Measurements from ENCODE around the gene GADL1.

GADL1 gene

DNA sequence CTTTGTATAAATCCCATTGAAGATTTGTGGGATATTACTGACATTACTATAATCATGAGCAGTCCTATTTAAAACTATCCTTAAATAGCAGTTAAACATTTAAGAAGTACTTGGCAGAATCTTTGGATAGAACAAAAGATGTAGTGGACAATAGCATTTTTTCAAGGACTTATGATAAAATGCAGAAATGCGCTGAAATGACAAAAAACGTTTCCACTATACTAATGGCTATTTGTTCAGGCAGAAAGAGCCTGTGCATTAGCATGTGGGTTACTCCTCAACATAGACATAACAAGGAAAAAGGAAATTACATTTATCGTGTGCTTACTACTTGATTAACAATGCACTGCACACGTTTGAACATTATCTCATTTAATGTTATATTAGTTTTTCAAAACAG lies 80.7 kb downstream of the GADL1 start:
- in situ Hi-C loops (cut with MboI; ENCODE audit: low sequenced_read_pairs), result no loop called here

DNA sequence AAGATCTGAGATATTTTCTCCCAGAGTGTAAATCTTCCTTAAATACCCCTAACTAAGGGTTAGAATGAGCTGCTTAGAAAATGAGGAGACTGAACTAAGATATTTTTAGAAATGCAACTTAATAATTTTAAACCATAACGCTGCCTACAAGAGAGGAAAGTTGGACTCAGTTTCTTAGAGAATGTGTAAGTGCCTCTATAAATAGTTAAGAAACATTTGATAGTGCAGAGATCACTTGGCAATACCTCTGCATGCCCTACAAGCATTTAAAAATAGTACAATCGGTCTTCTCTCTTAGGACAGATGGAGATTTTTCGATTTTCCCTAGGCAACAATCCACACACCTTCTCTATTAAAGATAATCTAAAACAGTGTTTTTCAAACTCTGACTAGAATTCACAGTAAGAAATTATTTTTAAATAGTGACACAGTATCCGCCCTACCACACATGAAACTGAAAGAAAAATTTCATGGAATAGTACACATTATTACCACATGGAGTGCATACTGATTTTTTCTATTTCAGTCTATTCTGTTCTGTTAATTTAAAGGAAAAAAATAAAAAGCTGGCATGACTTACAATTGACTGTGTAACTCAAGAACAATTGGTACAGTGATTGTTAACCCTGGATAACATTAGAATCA lies 83.2 kb downstream of the GADL1 start:
- in situ Hi-C loops (cut with MboI; ENCODE audit: low sequenced_read_pairs), result no loop called here

GRCh38 chr3:30810625-30811024 lies 83.8 kb downstream of the GADL1 start:
- in situ Hi-C loops (cut with MboI; ENCODE audit: low sequenced_read_pairs), result no loop called here

- in situ Hi-C loops (cut with MboI; ENCODE audit: low sequenced_read_pairs), result no loop called here
Measured at GRCh38 chr3:30805695-30806094, 88.8 kb downstream of the GADL1 start.

DNA sequence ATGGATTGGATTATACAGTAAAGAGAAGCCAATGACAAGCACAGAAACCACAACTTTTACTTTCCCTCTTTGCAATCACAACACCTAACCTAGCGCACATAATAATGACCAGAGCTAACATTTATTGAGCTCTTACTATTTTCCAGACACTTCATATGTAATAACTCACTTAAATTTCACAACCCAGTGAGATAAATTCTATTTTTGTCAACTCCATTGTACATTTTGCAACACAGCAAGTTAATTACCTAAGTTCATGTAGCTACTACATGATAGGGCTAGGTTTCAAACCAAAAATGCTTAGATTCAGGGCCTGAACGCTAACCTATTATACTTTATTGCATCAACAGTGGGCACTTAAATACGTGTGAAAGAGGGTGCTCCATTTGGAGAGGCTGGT lies 89.5 kb downstream of the GADL1 start:
- in situ Hi-C loops (cut with MboI; ENCODE audit: low sequenced_read_pairs), result no loop called here

- in situ Hi-C loops (cut with MboI; ENCODE audit: low sequenced_read_pairs), result no loop called here
Measured at GRCh38 chr3:30795176-30795575, 99.3 kb downstream of the GADL1 start.

DNA sequence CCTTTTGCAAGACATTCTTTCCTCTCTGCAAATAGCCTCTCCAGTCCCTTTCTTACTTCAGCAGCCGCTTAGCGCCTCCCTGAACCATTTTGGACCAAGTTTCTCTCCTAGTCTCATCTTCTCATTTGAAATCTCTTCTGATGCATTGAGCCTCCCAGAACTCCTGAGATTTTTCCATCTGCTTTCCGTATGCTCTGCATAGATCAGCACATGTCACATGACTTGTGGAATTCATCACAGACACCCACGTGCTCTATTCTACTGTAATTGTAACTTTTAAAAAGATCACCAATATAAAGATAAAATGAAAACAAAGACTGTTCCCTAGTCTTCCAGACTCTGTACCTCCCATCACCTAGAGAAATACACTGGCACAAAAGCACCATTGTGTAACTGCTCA lies 100.7 kb downstream of the GADL1 start:
- in situ Hi-C loops (cut with MboI; ENCODE audit: low sequenced_read_pairs), result no loop called here

DNA sequence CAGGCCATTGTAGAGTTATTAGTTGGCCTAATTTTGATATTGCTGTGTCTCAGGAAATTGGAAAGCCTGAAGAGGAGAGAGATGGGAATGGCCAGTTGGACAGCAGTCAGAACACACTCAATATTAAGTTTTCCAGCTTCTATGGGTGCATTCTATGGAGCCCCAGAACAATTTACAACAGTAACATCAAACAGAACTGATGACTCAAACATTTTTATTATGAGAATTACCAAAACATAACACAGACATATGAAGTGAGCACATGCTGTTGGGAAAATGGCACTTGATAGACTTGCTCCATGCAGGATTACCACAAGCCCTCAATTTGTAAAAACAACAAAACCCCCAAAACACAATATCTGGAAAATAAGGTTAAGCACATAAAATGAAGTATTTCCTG lies 104.3 kb downstream of the GADL1 start:
- in situ Hi-C loops (cut with MboI; ENCODE audit: low sequenced_read_pairs), result no loop called here

GRCh38 chr3:30786365-30786764 lies 108.1 kb downstream of the GADL1 start:
- in situ Hi-C loops (cut with MboI; ENCODE audit: low sequenced_read_pairs), result no loop called here

DNA sequence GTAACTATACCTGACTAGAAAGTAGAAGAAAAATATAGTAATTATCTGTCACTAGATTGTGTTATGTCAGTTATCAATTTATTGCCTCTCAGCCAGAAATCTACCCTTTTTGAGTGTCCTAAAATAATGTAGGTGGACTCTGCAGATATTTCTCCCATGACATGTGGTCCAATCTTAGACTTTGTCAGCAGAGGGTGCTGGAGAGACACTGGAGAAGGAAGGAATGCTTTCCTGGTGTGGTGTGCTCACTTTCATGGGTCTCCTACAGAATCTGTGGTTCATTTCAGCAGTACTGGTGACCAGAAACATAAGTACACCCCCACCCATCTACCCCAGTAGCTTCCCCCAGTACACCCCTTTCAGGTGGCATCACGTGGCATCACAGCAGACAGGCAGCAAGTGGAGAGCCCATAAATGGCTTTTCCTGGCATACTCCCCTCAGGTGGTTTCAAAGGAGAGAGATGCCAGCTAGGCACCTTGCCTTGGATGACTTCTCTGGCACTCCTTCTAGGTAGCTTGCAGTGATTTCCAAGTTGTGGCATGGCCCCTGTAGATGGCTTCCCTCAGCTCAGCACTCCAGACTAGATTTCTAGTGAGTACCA lies 114.7 kb downstream of the GADL1 start:
- in situ Hi-C loops (cut with MboI; ENCODE audit: low sequenced_read_pairs), result no loop called here

GRCh38 chr3:30778933-30779332 lies 115.5 kb downstream of the GADL1 start:
- in situ Hi-C loops (cut with MboI; ENCODE audit: low sequenced_read_pairs), result no loop called here

DNA sequence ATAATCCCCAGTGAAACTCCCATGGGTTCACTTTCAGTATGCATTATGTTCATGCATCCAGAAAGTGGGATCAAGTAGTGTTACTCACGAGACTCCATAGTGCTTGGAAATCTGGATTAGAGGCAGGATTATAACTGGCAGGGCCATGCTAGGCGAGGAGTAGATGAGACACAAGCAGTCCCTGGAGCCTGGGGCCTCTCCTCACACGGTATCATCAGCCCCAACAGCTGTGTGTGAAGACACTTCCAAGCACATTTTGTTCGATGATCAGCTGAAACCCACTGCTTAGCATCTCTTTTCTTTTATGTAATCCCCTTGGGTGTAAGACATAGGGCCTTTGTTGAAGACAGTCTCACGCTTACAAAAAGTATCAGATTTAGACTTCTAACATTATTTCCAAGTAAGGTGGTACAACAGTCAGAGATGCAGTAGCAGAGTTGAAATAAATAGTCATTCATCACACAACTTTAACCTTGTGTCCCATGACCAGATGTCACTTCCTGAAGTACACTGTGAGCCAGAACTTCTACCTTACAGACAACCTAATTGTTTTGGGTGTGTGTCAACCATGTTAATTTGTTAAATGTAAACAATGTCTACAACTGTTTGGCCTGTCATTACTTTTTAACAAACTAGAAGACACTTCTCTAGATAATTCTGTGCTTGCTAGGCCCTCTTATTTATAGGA lies 116.9 kb downstream of the GADL1 start:
- in situ Hi-C loops (cut with MboI; ENCODE audit: low sequenced_read_pairs), result no loop called here

- in situ Hi-C loops (cut with MboI; ENCODE audit: low sequenced_read_pairs), result no loop called here
Measured at GRCh38 chr3:30776186-30776815, 118.2 kb downstream of the GADL1 start.

DNA sequence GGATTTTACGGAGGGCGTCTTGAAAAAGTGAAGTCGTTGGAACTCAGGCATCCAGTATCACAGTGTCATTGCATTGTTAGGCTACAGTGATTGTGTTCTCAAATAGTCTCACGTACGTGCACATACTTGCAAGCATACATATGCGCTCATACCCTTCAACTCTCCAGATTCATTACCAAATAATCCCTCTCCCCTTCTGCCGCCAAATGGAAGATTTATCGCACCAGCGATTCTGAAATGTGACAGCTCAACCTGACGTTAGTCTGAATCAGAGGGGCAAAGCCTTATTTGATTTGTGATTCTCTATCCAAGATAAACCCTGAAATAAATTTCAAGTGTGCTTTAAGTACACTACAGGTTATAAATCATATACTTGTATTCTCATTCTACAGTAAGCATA lies 119.4 kb downstream of the GADL1 start:
- in situ Hi-C loops (cut with MboI; ENCODE audit: low sequenced_read_pairs), result no loop called here

DNA sequence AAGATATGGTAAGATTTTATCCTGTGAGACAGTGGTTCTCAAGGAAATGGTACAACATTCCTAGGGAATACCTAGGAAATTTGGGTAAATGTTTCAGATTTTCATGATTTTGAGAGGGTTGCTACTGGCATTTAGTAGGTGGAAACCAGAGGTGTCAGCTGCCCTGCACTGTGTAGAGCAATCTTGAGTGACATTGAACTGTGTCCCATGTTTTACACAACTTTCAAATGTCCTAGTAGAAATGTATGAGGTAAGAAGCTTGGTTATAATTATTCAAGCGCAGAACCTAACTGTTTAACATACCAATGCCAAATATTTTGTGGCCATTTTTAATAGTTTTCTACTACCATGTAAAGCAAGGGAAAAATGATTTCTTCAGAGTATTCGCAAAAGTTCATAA lies 120.4 kb downstream of the GADL1 start:
- in situ Hi-C loops (cut with MboI; ENCODE audit: low sequenced_read_pairs), result no loop called here

GRCh38 chr3:30770387-30770786 lies 124.1 kb downstream of the GADL1 start:
- in situ Hi-C loops (cut with MboI; ENCODE audit: low sequenced_read_pairs), result no loop called here

DNA sequence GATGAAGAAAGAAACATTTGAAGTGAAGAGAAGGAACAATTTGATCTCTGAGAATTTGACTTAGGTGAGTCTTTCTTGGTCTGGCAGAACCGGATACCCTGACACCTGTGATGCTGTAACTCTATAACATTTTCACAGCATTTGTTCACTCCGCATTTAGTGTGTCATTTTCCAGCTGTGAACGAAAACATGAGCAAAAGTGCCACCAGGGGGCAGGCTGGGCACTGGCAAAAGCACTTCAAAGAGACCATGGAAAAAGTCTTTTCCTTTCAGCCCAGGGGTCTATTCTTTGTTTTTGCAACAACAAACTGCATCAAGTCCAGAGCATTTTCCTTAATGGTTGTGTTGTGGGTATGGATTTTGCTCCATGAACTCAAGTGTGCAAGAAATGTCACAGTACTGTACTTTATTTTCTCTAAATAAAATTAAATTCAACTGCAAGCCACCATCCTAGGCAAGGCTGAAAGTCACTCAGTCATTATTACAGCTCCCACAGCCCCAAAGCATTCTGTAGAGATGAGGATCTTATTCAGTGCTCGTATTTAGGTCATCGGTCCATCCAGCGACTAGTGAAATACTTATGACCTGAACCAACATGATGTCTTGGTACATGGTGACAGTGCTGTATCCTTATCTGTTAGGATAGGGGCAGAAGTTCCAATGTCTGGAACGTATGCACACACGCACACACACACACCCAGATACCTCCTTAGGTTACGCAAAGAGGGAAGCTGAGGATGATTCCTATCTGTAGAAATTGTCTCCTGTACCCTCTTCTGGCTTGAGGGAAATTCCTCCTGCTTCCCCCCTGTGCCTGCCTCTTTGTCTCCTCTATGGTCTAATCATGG lies 125.5 kb downstream of the GADL1 start:
- in situ Hi-C loops (cut with MboI; ENCODE audit: low sequenced_read_pairs), result no loop called here

DNA sequence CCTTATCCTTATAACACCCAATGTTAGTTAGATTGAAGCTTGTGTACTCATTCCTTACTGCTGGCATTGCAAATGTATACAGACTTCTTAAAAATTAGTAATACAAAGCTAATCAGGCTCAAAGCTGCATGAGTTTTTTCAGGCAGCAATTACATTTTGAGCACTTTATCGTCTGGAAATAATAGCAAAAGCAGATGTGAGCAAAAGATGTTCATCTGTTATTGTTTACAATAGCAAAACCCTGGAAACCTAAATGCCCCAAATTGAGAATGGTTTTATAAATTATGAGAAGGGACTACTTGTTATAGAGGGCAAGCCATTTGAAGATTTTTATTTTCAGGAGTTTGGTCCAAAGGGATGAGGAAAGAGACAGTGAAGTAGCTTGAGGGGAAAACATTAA lies 126.4 kb downstream of the GADL1 start:
- in situ Hi-C loops (cut with MboI; ENCODE audit: low sequenced_read_pairs), result no loop called here

- in situ Hi-C loops (cut with MboI; ENCODE audit: low sequenced_read_pairs), result no loop called here
Measured at GRCh38 chr3:30766522-30766921, 127.9 kb downstream of the GADL1 start.

DNA sequence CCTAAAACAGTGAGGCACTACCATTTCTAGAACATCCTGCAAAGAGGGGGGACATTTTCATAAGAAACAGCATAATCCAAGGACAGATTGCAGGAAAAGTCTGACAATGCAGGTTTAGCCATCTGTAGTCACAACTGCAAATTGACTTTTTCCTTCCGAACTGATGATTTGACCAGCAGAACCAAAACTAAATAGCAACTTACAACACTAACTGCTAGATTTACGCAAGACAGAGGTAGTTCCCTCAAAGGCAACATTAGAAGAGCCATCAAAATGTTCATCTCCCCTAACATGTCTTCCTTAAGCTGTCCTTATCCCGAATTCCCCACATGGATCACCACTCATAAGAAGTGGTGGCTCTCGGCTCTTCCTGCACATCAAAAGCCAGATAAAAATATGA lies 129.6 kb downstream of the GADL1 start:
- in situ Hi-C loops (cut with MboI; ENCODE audit: low sequenced_read_pairs), result no loop called here

GRCh38 chr3:30764281-30764680 lies 130.2 kb downstream of the GADL1 start:
- in situ Hi-C loops (cut with MboI; ENCODE audit: low sequenced_read_pairs), result no loop called here

Measured in hTERT RPE-1 (cell line).